Measurements from ENCODE around the gene DNM1.
"Not testable (repeated sequence)": the region's sequence is repeated elsewhere in the genome, so short reads cannot be mapped to it uniquely, and the experiment has no call there.

The DNM1 gene

GRCh38 chr9:128175726-128176125 lies 27.5 kb upstream of the DNM1 start:
- DNase-seq (ENCODE audit: low read depth in 3 of 3, low spot score in 1 of 3): no peak

GRCh38 chr9:128178806-128179431 lies 24.3 kb upstream of the DNM1 start:
- DNase-seq (ENCODE audit: low read depth in 3 of 3, low spot score in 1 of 3): no peak

GRCh38 chr9:128180001-128180400 lies 23.2 kb upstream of the DNM1 start:
- DNase-seq (ENCODE audit: low read depth in 3 of 3, low spot score in 1 of 3): no peak

GRCh38 chr9:128180447-128180846 lies 22.7 kb upstream of the DNM1 start:
- no peak for DNase-seq (ENCODE audit: low read depth in 3 of 3, low spot score in 1 of 3)

GRCh38 chr9:128181480-128181879 lies 21.7 kb upstream of the DNM1 start:
- DNase-seq (ENCODE audit: low read depth in 3 of 3, low spot score in 1 of 3): not testable (repeated sequence)

- DNase-seq (ENCODE audit: low read depth in 3 of 3, low spot score in 1 of 3): no peak
Measured at GRCh38 chr9:128182893-128183588, 20.1 kb upstream of the DNM1 start.

- no peak for DNase-seq (ENCODE audit: low read depth in 3 of 3, low spot score in 1 of 3)
Measured at GRCh38 chr9:128185979-128186965, 16.9 kb upstream of the DNM1 start.

- no peak for DNase-seq (ENCODE audit: low read depth in 3 of 3, low spot score in 1 of 3)
Measured at GRCh38 chr9:128187361-128187760, 15.8 kb upstream of the DNM1 start.

- DNase-seq (ENCODE audit: low read depth in 3 of 3, low spot score in 1 of 3): no peak
Measured at GRCh38 chr9:128188209-128188608, 15.0 kb upstream of the DNM1 start.

GRCh38 chr9:128190013-128190412 lies 13.2 kb upstream of the DNM1 start:
- DNase-seq (ENCODE audit: low read depth in 3 of 3, low spot score in 1 of 3): no peak

- DNase-seq (ENCODE audit: low read depth in 3 of 3, low spot score in 1 of 3): no peak
Measured at GRCh38 chr9:128190516-128191405, 12.4 kb upstream of the DNM1 start.

- DNase-seq (ENCODE audit: low read depth in 3 of 3, low spot score in 1 of 3): peak; percentile 31 to 65 (median 47)
Measured at GRCh38 chr9:128191406-128192046, 11.7 kb upstream of the DNM1 start, which contains the start of gene CIZ1. TSS of gene CIZ1 (minus strand) at chr9:128191572. CDS start at chr9:128190857, 715 bp downstream.

- peak in 1 of 3 donors; percentile 32 for DNase-seq (ENCODE audit: low read depth in 3 of 3, low spot score in 1 of 3)
Measured at GRCh38 chr9:128192601-128193371, 10.4 kb upstream of the DNM1 start.

- no peak for DNase-seq (ENCODE audit: low read depth in 3 of 3, low spot score in 1 of 3)
Measured at GRCh38 chr9:128193469-128194096, 9.6 kb upstream of the DNM1 start.

GRCh38 chr9:128201441-128202369 lies 1.5 kb upstream of the DNM1 start:
- no peak for DNase-seq (ENCODE audit: low read depth in 3 of 3, low spot score in 1 of 3)

- DNase-seq (ENCODE audit: low read depth in 3 of 3, low spot score in 1 of 3): no peak
Measured at GRCh38 chr9:128202648-128203023, 543 bp upstream of the DNM1 start.

- DNase-seq (ENCODE audit: low read depth in 3 of 3, low spot score in 1 of 3): no peak
Measured at GRCh38 chr9:128203707-128204551, 750 bp downstream of the DNM1 start.

All from stimulated activated CD4-positive, alpha-beta T cell treated with anti-CD3 and anti-CD28 coated beads, TNF-alpha, amount 100 ng/mL, for 1 hour (primary cell).